Endothelial cell (in vitro differentiated cells): ENCODE results near the gene USP16. TPM values are rescaled to one million over a fixed set of nuclear protein-coding genes. Genes with fewer than 3 reads are reported as not detected.

ENCODE experiments used
- DNase-seq: peaks from one replicate; pipeline ENCODE4 v3.0.0; 2021; ENCODE audit warnings: low spot score
- H3K27ac Mint-ChIP-seq: one replicate; pipeline ENCODE4 v1.8.0; 2021; ENCODE audit warnings: mixed read lengths, inconsistent platforms; ENCODE audit not compliant: unreplicated experiment
- H3K27me3 Mint-ChIP-seq: one replicate; pipeline ENCODE4 v1.8.0; 2021; ENCODE audit warnings: mild to moderate bottlenecking, moderate library complexity, mixed read lengths, inconsistent platforms; ENCODE audit not compliant: unreplicated experiment
- H3K36me3 Mint-ChIP-seq: one replicate; pipeline ENCODE4 v1.8.0; 2021; ENCODE audit warnings: mild to moderate bottlenecking, low read depth, mixed read lengths, inconsistent platforms; ENCODE audit not compliant: unreplicated experiment
- H3K4me1 Mint-ChIP-seq: one replicate; pipeline ENCODE4 v1.8.0; 2021; ENCODE audit warnings: mild to moderate bottlenecking, mixed read lengths, inconsistent platforms; ENCODE audit not compliant: unreplicated experiment
- H3K4me3 Mint-ChIP-seq: one replicate; pipeline ENCODE4 v1.8.0; 2021; ENCODE audit warnings: mild to moderate bottlenecking, mixed read lengths, inconsistent platforms; ENCODE audit not compliant: unreplicated experiment
- H3K9me3 Mint-ChIP-seq: one replicate; pipeline ENCODE4 v1.8.0; 2021; ENCODE audit warnings: mixed read lengths, inconsistent platforms; ENCODE audit not compliant: unreplicated experiment
- total RNA-seq: library from RNA; stranded (reverse); fragmentation: NEBNext Ultra II Directional; extraction: Animal tissue kit (Norgen Biotek cat#: 25700); gene quantifications from one replicate; pipeline ENCODE4 v1.2.1, GENCODE V29; 2021; ENCODE audit not compliant: unreplicated experiment
- TF ChIP-seq, protein P1 (sequence below): fragments of 200-600 bp; sonication (generic); IDR thresholded peaks from one replicate; pipeline ENCODE4 v1.5.0; 2021; ENCODE audit warnings: antibody characterized with exemption; ENCODE audit not compliant: unreplicated experiment

Gene USP16
- total RNA-seq, 1 donor from 2014 or later = 15.4 TPM

DNA sequence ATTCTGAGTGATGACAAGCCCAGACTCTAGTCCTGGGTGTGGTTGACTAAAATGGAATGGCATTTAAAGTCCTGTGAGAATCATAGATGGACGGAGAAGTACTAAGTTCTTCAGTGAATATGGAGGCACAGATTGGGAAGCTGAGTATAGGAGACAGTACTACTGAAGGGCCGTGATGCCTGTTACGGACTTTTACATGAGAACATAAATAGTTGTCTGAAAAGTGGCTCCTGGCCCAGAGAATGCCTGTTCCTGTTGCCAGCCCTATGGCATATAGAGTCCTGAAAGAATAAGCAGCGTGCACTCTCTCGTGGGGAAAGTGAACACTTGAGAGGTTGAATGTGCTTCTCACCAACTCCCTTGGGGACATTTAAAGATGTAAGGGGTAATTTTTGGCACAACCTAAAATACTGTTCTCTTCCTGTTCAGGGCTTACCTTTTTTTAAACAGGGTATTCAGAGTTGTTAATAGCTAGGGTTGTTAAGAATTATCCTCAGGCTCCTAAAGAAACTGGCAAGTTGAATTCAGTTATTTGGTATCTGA is 28.6 kb downstream of the USP16 start:
- no peak for DNase-seq
- Mint-ChIP-seq H3K27me3 (no peaks in the 10 kb centered on the region), H3K4me1 (no peaks in the 10 kb centered on the region), H3K27ac (no peak overlapping the region), H3K36me3 (peaks cover 12% of the 10 kb centered on the region), H3K4me3 (no peak overlapping the region), H3K9me3 (no peaks in the 10 kb centered on the region)
- TF ChIP-seq, protein P1, sequence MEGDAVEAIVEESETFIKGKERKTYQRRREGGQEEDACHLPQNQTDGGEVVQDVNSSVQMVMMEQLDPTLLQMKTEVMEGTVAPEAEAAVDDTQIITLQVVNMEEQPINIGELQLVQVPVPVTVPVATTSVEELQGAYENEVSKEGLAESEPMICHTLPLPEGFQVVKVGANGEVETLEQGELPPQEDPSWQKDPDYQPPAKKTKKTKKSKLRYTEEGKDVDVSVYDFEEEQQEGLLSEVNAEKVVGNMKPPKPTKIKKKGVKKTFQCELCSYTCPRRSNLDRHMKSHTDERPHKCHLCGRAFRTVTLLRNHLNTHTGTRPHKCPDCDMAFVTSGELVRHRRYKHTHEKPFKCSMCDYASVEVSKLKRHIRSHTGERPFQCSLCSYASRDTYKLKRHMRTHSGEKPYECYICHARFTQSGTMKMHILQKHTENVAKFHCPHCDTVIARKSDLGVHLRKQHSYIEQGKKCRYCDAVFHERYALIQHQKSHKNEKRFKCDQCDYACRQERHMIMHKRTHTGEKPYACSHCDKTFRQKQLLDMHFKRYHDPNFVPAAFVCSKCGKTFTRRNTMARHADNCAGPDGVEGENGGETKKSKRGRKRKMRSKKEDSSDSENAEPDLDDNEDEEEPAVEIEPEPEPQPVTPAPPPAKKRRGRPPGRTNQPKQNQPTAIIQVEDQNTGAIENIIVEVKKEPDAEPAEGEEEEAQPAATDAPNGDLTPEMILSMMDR = no peak

DNA sequence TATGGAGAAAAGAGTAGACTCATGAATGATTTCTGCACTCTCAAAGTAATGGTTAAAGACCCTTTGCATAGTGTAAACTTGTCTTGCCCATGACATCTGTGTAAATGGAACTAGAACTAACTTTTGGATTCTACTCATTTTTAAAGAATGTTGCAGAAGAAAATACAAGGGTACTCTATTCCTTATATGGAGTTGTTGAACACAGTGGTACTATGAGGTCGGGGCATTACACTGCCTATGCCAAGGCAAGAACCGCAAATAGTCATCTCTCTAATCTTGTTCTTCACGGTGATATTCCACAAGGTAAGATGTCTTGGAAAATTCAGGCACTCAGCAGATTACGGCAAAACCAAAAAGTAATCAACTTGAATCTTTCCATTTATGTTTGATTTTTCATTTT is 29.2 kb downstream of the USP16 start:
- Mint-ChIP-seq H3K27ac (no peak overlapping the region), H3K4me1 (no peaks in the 10 kb centered on the region), H3K36me3 (peaks cover 12% of the 10 kb centered on the region), H3K4me3 (no peak overlapping the region), H3K27me3 (no peaks in the 10 kb centered on the region), H3K9me3 (no peaks in the 10 kb centered on the region)
- DNase-seq = no peak
- TF ChIP-seq, protein P1 = no peak

DNA sequence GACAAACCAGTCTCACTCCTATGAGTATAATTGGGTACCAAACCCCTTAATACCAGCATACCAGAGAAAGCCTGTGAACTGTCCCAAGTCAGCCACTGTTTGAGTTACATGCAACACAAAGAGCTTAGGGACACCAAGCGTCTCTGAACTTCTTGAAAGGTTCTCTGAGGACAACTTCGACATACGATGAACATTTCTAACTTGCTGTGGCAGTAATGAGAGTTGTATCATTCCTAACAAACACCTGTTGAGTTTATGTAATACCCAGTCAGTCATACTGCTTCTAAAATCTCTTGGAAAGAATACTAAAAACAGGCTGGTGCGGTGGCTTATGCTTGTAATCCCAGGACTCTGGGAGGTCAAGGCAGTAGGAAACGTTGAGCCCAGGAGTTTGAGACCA is 30.6 kb downstream of the USP16 start:
- Mint-ChIP-seq H3K4me1 (no peaks in the 10 kb centered on the region), H3K36me3 (peaks cover 16% of the 10 kb centered on the region), H3K27me3 (no peaks in the 10 kb centered on the region), H3K9me3 (no peaks in the 10 kb centered on the region), H3K27ac (no peak overlapping the region), H3K4me3 (no peak overlapping the region)
- no peak for DNase-seq
- TF ChIP-seq, protein P1 = no peak

DNA sequence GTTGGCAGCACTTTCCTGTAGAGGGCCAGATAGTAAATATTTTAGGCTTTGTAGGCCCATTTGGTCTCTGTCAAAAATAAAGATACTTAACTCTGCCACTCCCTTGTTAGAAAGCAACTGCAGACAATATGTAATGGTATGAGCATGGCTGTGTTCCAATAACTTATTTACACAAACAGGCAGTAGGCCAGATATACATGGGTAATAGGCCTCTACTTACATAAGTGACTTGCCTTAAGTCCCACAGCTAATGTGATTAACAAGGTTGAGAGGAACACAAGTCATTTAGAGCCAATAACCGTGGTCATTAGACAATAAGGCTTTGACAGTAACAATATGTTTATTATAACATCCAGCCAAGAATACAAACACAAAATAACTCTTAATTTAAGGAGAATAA is 31.5 kb downstream of the USP16 start:
- H3K4me1 Mint-ChIP-seq = no peaks in the 10 kb centered on the region
- no peak overlapping the region for H3K4me3 Mint-ChIP-seq
- H3K36me3 Mint-ChIP-seq = peaks cover 18% of the 10 kb centered on the region
- H3K9me3 Mint-ChIP-seq = no peaks in the 10 kb centered on the region
- TF ChIP-seq, protein P1 = no peak
- DNase-seq = no peak
- no peaks in the 10 kb centered on the region for H3K27me3 Mint-ChIP-seq
- no peak overlapping the region for H3K27ac Mint-ChIP-seq

DNA sequence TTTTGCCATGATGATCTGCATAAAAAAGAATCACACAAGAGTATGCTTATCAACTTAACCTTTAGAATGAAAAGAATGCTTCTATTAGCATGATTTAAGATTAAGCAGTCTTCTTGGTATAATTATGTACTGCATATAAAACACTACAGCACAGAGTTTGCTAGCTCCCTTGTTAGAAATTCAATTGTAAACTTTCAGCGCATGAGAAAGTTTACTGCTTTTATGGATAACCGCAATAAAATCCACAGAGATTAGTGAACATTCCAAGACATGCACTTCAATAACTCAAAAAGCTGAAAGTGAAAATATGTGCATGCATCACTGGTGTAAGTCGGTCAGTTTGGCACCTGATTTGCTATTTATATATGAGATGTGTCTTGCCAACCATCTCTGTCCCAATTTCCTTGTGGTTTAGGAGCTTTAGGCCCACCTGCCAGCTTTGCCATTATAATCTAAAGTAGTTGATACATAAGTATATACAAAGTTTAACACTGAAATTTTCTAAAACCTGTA is 32.1 kb downstream of the USP16 start:
- no peaks in the 10 kb centered on the region for H3K9me3 Mint-ChIP-seq
- no peak overlapping the region for H3K27ac Mint-ChIP-seq
- no peak for DNase-seq
- H3K4me1 Mint-ChIP-seq = no peaks in the 10 kb centered on the region
- peaks cover 24% of the 10 kb centered on the region for H3K36me3 Mint-ChIP-seq
- H3K27me3 Mint-ChIP-seq = no peaks in the 10 kb centered on the region
- H3K4me3 Mint-ChIP-seq = no peak overlapping the region
- TF ChIP-seq, protein P1 = no peak
